Naive thymus-derived CD8-positive, alpha-beta T cell (primary cell): ENCODE measurements around the gene TRIM47. TPM values are rescaled to one million over a fixed set of nuclear protein-coding genes. Genes with fewer than 3 reads are reported as not detected.

Source experiments
- ATAC-seq, 2 donors: fragments of 150-1000 bp; cut with Tn5 transposase in 1 of 2; sonication (Bioruptor Pico), chemical (Tn5 transposase) in 1 of 2; 1 replicate in 1 of 2; 2 replicates in 1 of 2; pipeline ENCODE4 v1.10.0; 2021; ENCODE audit warnings: mild to moderate bottlenecking in 2 of 2, moderate library complexity in 2 of 2
- POLR2A ChIA-PET: fragments of 350-600 bp; sonication (Branson Sonifier 250); formaldehyde crosslinking; loops from one replicate; lab custom pipeline; 2021; ENCODE audit warnings: antibody characterized with exemption; lab: Charles Lee
- DNase-seq, 10 donors: peaks; one replicate each; pipeline versions ENCODE4 v3.0.0 to v3.0.0-alpha.2; 2020 to 2022
- H3K27ac Mint-ChIP-seq, 10 donors: one replicate each; pipeline ENCODE4 v1.8.0; 2020 to 2022; ENCODE audit warnings: mild to moderate bottlenecking in 10 of 10, mixed read lengths in 10 of 10, moderate library complexity in 4 of 10, inconsistent platforms in 1 of 10
- H3K27me3 Mint-ChIP-seq, 5 donors: one replicate each; pipeline ENCODE4 v1.8.0; 2021 to 2022; ENCODE audit warnings: mixed read lengths in 5 of 5
- H3K36me3 Mint-ChIP-seq, 3 donors: one replicate each; pipeline ENCODE4 v1.8.0; 2020 to 2022; ENCODE audit warnings: mixed read lengths in 3 of 3, mild to moderate bottlenecking in 2 of 3, inconsistent platforms in 1 of 3
- H3K4me1 Mint-ChIP-seq, 4 donors: one replicate each; pipeline ENCODE4 v1.8.0; 2021 to 2022; ENCODE audit warnings: mixed read lengths in 4 of 4
- H3K4me3 Mint-ChIP-seq, 10 donors: one replicate each; pipeline ENCODE4 v1.8.0; 2020 to 2022; ENCODE audit warnings: mild to moderate bottlenecking in 10 of 10, mixed read lengths in 10 of 10, moderate library complexity in 6 of 10, inconsistent platforms in 1 of 10
- H3K9me3 Mint-ChIP-seq, 9 donors: one replicate each; pipeline ENCODE4 v1.8.0; 2020 to 2022; ENCODE audit warnings: mixed read lengths in 9 of 9, mild to moderate bottlenecking in 3 of 9, inconsistent platforms in 1 of 9, moderate library complexity in 1 of 9
- polyA plus RNA-seq, 3 donors: library from polyadenylated mRNA; unstranded; fragments of 300-500 nt; fragmentation: Illumina TruSeq; gene quantifications; one replicate each; pipeline ENCODE4 v1.2.3, GENCODE V29; 2021
- total RNA-seq, 8 experiments: library from RNA in 2 of 8; stranded (reverse) in 2 of 8; gene quantifications; one replicate each; pipeline ENCODE4 v1.2.3 and lab custom pipeline; 2021 to 2026

The TRIM47 gene
- total and polyA plus RNA-seq, 5 experiments from 2014 or later: 1.9 to 9.9 (median 8.5) TPM

- Mint-ChIP-seq H3K4me3 (no peak overlapping the region), H3K27me3 (no peaks in the 10 kb centered on the region), H3K27ac (no peak overlapping the region), H3K36me3 (peaks cover 0 to 17% (median 0%) of the 10 kb centered on the region in 3 donors), H3K9me3 (no peaks in the 10 kb centered on the region), H3K4me1 (peaks cover 0 to 2% (median 0%) of the 10 kb centered on the region in 4 donors)
- POLR2A ChIA-PET: interaction anchor here (0.9 kb wide), 1 partner anchor 9 kb away, joined by 3 read pairs; no protein-coding TSS in a partner anchor
- DNase-seq (no peak), ATAC-seq (no peak)
Observed at GRCh38 chr17:75917917-75918445, 39.6 kb upstream of the TRIM47 start.

- no peak for DNase-seq
- H3K36me3 Mint-ChIP-seq: peaks cover 0 to 22% (median 0%) of the 10 kb centered on the region in 3 donors
- ATAC-seq: no peak
- H3K4me3 Mint-ChIP-seq: no peak overlapping the region
- H3K9me3 Mint-ChIP-seq: no peaks in the 10 kb centered on the region
- peaks cover 0 to 2% (median 0%) of the 10 kb centered on the region in 4 donors for H3K4me1 Mint-ChIP-seq
- H3K27me3 Mint-ChIP-seq: no peaks in the 10 kb centered on the region
- POLR2A ChIA-PET: no interaction called here
- peak overlapping the region in 2 of 10 donors; percentile 27 to 44 for H3K27ac Mint-ChIP-seq
Observed at GRCh38 chr17:75917141-75917916, 38.9 kb upstream of the TRIM47 start.

GRCh38 chr17:75915268-75915667 is 36.9 kb upstream of the TRIM47 start:
- DNase-seq: no peak
- H3K27ac Mint-ChIP-seq: peak overlapping the region in 1 of 10 donors; percentile 11
- H3K4me3 Mint-ChIP-seq: no peak overlapping the region
- POLR2A ChIA-PET: no interaction called here
- H3K27me3 Mint-ChIP-seq: no peaks in the 10 kb centered on the region
- peaks cover 0 to 30% (median 0%) of the 10 kb centered on the region in 3 donors for H3K36me3 Mint-ChIP-seq
- no peaks in the 10 kb centered on the region for H3K9me3 Mint-ChIP-seq
- no peak for ATAC-seq
- H3K4me1 Mint-ChIP-seq: peaks cover 0 to 2% (median under 1%) of the 10 kb centered on the region in 4 donors

DNA sequence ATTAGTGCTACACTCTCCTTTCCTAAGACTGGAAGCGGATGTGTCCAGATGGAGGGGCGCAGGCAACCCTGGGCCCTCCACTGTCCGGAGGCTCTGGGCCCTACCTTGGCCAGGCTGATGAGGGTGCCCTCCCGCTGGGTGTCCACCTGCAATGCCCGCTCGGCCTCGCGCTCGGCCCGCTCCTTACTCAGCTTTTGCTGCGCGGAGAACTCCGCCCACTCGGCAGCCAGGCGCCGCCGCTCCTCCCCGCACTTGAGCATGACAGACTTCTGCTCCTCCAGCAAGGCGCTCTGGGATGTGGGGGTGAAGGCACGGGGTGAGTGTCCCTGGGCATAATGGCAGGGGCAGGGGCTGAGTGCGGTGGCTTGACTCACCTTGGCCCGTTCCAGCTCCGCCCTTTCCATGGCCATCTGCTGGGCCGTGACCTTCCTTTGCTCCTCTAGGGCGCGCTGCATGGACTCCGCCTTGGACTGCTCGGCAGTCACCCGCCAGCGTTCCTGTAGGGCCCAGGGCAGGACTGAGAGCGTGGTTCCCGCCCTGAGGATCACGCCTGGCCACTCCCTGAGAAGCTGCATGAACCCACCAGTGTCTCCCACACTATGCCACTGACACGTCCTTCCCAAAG is 36.4 kb upstream of the TRIM47 start:
- H3K4me3 Mint-ChIP-seq: no peak overlapping the region
- no peaks in the 10 kb centered on the region for H3K27me3 Mint-ChIP-seq
- POLR2A ChIA-PET: no interaction called here
- peaks cover 0 to 31% (median 0%) of the 10 kb centered on the region in 3 donors for H3K36me3 Mint-ChIP-seq
- H3K9me3 Mint-ChIP-seq: no peaks in the 10 kb centered on the region
- H3K4me1 Mint-ChIP-seq: peaks cover 0 to 5% (median 2%) of the 10 kb centered on the region in 4 donors
- DNase-seq (no peak), ATAC-seq (no peak)
- peak overlapping the region in 1 of 10 donors; percentile 11 for H3K27ac Mint-ChIP-seq

- Mint-ChIP-seq H3K4me1 (peaks cover 0 to 13% (median 5%) of the 10 kb centered on the region in 4 donors), H3K27me3 (no peaks in the 10 kb centered on the region), H3K9me3 (no peaks in the 10 kb centered on the region), H3K27ac (no peak overlapping the region), H3K4me3 (no peak overlapping the region), H3K36me3 (peaks cover 0 to 28% (median 0%) of the 10 kb centered on the region in 3 donors)
- DNase-seq (no peak), ATAC-seq (no peak)
- POLR2A ChIA-PET: no interaction called here
Observed at GRCh38 chr17:75913537-75914210, 35.3 kb upstream of the TRIM47 start.

DNA sequence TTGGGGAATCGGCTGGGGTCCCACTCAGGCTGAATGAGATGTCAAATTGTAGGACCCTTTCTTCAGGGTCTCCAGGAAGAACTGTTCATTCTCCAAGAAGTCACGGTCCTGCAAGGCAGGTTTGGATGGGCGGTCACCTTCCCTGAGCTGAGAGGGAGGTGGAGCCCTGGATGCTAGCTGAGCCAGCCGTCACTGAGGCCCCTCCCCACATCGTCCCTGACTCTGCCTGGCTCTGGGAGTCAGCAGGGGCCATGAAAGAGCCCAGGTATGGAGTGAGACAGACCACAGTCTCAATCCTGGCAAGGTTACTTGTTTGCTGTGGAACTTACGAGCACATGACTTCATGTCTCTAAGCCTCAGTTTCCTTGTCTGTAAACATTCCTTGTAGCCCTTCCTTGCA is 32.3 kb upstream of the TRIM47 start:
- Mint-ChIP-seq H3K4me3 (no peak overlapping the region), H3K27me3 (no peaks in the 10 kb centered on the region), H3K9me3 (no peaks in the 10 kb centered on the region), H3K36me3 (peaks cover 0 to 23% (median 0%) of the 10 kb centered on the region in 3 donors), H3K4me1 (peaks cover 4 to 16% (median 10%) of the 10 kb centered on the region in 4 donors), H3K27ac (no peak overlapping the region)
- POLR2A ChIA-PET: interaction anchor here (2.1 kb wide), 1 partner anchor 15 kb away, joined by 7 read pairs; the partner anchor contains the start of gene TRIM65
- no peak for ATAC-seq
- no peak for DNase-seq

DNA sequence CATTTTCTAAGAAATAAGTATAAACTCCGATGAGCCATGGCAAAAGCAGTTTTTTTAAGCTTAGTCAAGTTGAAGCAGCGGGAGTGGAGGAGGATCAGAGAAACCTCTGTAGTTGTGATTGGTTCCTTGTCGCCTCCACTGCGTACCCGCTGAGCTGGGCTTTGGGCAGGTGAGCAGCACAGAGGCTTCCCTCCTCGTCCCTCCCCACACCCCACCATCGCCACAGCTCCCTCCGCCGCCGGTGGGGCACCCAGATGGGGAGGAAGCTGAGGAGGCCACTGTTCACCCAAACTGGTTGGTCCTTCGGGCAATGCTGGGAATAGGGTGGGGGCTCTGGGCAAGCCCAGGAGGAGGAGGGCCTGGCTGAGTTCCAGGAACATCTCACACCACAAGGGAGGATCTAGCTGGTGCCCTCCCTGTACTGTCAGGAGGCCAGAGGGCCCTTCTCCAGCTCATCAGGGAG is 31.5 kb upstream of the TRIM47 start:
- ATAC-seq: no peak
- Mint-ChIP-seq H3K27me3 (no peaks in the 10 kb centered on the region), H3K27ac (peak overlapping the region in 4 of 10 donors; percentile 46 to 74 (median 60)), H3K36me3 (peaks cover 0 to 20% (median 0%) of the 10 kb centered on the region in 3 donors), H3K4me1 (peaks cover 6 to 20% (median 13%) of the 10 kb centered on the region in 4 donors), H3K9me3 (no peaks in the 10 kb centered on the region), H3K4me3 (peak overlapping the region in 7 of 10 donors; percentile 14 to 54 (median 30))
- no peak for DNase-seq
- POLR2A ChIA-PET: interaction anchor here (0.5 to 1.1 kb wide), 4 partner anchors 10 to 182 kb away, joined by 3 to 4 read pairs (median 3); no protein-coding TSS in a partner anchor

DNA sequence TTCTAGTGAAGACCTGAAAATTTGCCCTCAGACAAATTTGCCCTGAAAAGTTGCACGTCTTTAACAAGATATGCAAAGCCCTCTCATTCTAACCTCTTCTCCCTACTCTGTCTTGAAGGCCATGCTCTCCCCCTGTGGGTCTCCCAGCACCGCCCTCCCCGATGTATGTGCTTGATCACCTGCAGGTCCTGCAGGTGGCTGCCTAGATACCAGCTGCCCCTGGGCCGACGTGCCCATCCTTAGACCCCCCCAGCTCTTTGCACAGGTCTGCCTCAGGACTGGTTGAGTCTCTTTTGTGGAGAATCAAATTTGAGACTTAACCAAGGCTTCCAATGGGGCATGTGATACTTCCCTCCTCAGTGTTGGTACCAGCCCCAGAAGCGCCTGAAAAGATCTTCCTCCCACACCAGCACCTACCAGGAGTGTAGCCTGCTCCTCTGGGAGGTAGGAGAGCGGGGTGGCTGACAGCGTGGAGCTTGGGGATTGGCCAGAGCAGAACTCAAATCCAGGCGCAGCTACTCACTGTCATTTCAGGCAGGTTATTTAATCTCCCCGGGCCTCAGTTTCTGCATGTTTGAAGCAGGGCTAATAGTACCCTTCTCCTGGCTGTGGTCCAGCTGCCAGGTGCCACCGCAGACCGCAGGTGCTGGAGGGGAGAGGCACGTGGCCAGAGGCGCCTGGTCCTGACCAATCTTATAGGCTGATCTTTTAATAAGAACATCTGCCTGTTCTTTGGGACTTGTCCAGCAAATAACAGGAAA is 30.9 kb upstream of the TRIM47 start:
- POLR2A ChIA-PET: interaction anchor here (0.5 to 1.1 kb wide), 5 partner anchors 10 to 183 kb away, joined by 3 to 4 read pairs (median 3); no protein-coding TSS in a partner anchor
- H3K27ac Mint-ChIP-seq: peak overlapping the region in 2 of 10 donors; percentile 46 to 69
- ATAC-seq (no peak), DNase-seq (no peak)
- H3K36me3 Mint-ChIP-seq: peaks cover 0 to 16% (median 0%) of the 10 kb centered on the region in 3 donors
- H3K4me1 Mint-ChIP-seq: peaks cover 6 to 23% (median 14%) of the 10 kb centered on the region in 4 donors
- H3K27me3 Mint-ChIP-seq: no peaks in the 10 kb centered on the region
- no peaks in the 10 kb centered on the region for H3K9me3 Mint-ChIP-seq
- H3K4me3 Mint-ChIP-seq: peak overlapping the region in 3 of 10 donors; percentile 10 to 34 (median 33)

DNA sequence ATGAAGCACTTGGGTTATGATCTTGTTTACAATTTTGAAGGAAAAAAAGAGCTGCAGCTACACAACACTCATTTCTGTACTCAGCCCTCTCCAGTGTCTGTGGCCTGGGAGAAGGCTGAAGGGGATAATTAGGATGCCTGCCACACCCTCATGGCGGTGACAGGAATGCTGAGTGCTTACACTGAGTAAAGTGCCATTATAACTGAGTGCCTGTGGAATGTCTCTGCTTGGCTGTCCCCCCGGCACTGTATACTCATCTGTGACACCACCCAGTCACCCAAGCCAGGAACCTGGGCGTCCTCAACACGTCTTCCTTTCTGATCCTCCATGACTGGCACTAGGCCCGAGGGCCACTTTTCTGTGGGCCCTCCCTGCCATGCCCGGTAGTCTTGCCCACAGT is 29.8 kb upstream of the TRIM47 start:
- DNase-seq: no peak
- peak overlapping the region in 1 of 10 donors; percentile 80 for H3K27ac Mint-ChIP-seq

GRCh38 chr17:75906143-75906884 is 27.9 kb upstream of the TRIM47 start:
- peak overlapping the region in 9 of 10 donors; percentile 37 to 84 (median 78) for H3K27ac Mint-ChIP-seq
- peak overlapping the region; percentile 28 to 58 (median 52) for H3K4me3 Mint-ChIP-seq
- H3K27me3 Mint-ChIP-seq: no peaks in the 10 kb centered on the region
- peaks cover 0 to 14% (median 0%) of the 10 kb centered on the region in 3 donors for H3K36me3 Mint-ChIP-seq
- DNase-seq (no peak), ATAC-seq (no peak)
- peaks cover 9 to 30% (median 22%) of the 10 kb centered on the region in 4 donors for H3K4me1 Mint-ChIP-seq
- no peaks in the 10 kb centered on the region for H3K9me3 Mint-ChIP-seq
- POLR2A ChIA-PET: interaction anchor here (0.6 to 4.8 kb wide), 8 partner anchors 10 to 123 kb away, joined by 3 to 47 read pairs (median 7); partner anchors contain the start of genes TRIM65, UNK and WBP2

More for the DNA sequence above, 29.8 kb upstream of the TRIM47 start:
- Mint-ChIP-seq H3K36me3 (peaks cover 0 to 15% (median 0%) of the 10 kb centered on the region in 3 donors), H3K4me1 (peaks cover 9 to 29% (median 22%) of the 10 kb centered on the region in 4 donors), H3K9me3 (no peaks in the 10 kb centered on the region), H3K4me3 (peak overlapping the region in 2 of 10 donors; percentile 24 to 70), H3K27me3 (no peaks in the 10 kb centered on the region)
- no peak for ATAC-seq
- POLR2A ChIA-PET: interaction anchor here (1.1 kb wide), 1 partner anchor 12 kb away, joined by 3 read pairs; no protein-coding TSS in a partner anchor
